ENCODE measurements around the gene KLC4. TPM values are rescaled to one million over a fixed set of nuclear protein-coding genes. Genes with fewer than 3 reads are reported as not detected.
A peak's percentile ranks its signal among the peaks of the same experiment; 100 is the strongest.

KLC4 gene
- total RNA-seq, 2 experiments from 2014 or later: 10.6 to 11.5 TPM

DNA sequence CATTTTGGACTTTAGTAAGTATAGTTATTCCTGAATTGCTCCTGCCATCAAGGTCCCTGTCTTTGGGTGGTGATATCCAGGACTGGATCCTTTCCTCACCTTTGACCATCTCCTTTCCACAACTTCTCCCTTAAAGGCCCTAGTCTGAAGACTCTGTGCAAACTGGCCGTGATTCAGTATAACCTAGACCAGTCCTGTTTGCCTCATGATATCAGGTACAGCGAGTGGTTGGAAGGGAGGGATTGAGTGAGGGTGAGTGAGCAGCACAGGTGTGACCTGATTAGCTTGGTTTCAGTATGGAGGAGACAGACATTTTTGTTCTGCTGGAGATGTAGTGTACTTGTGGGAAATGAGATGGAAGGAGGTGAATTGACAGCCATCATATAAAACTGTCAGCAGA lies 40.3 kb upstream of the KLC4 start:
- H3K9me3 Mint-ChIP-seq: no peaks in the 10 kb centered on the region
- no peak for DNase-seq
- ChIA-PET POLR2A (no interaction called here), CTCF (interaction anchor here (0.9 kb wide), 1 partner anchor 125 kb away, joined by 3 read pairs; no protein-coding TSS in a partner anchor)
- peaks cover 31% of the 10 kb centered on the region for H3K36me3 Mint-ChIP-seq (ENCODE audit: low read depth)
- H3K27me3 Mint-ChIP-seq: no peaks in the 10 kb centered on the region
- no peak for TF ChIP-seq CTCF (IDR thresholded peaks at IDR 0.05)
- no peak for ATAC-seq
- no peak overlapping the region for H3K27ac Mint-ChIP-seq
- H3K4me1 Mint-ChIP-seq (ENCODE audit: low read depth): peaks cover 42% of the 10 kb centered on the region
- no peak overlapping the region for H3K4me3 Mint-ChIP-seq
- intact Hi-C loops (cut with micrococcal nuclease): no loop called here

DNA sequence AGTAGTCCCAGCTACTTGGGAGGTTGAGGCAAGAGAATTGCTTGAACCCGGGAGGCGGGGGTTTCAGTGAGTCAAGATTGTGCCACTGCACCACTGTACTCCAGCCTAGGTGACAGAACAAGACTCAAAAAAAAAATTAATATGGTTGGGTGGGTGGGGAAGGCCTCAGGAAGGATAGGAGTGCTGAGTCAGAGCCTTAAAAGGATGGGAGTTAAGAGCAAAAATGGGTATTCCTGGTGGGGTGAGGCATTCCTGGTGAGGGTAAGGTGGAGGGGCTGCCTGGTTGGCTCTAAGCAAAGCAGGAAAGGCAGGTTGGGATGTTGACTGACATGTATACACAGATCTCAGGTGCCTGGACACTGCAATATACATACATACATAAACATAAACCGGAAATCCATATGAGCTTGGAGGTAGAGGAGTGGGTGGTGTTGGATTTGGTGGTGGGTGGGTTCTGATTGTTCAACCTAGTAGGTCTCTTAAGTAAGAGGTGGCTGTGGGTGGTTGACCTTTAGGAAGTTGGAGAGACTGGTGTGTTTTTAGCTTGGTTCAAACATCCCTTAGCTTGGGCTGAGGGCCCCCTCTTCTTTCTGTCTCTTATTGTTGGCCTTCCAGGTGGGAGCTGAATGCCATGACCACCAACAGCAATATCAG lies 39.3 kb upstream of the KLC4 start:
- peaks cover 42% of the 10 kb centered on the region for H3K4me1 Mint-ChIP-seq (ENCODE audit: low read depth)
- ATAC-seq: no peak
- H3K9me3 Mint-ChIP-seq: no peaks in the 10 kb centered on the region
- CTCF ChIA-PET: interaction anchor here (0.8 to 2.7 kb wide), 6 partner anchors 16 to 209 kb away, joined by 3 to 12 read pairs (median 4); partner anchors contain the start of gene DNPH1
- H3K4me3 Mint-ChIP-seq: peak overlapping the region; percentile 85
- peak overlapping the region; percentile 63 for H3K27ac Mint-ChIP-seq
- no peak for DNase-seq
- peaks cover 41% of the 10 kb centered on the region for H3K36me3 Mint-ChIP-seq (ENCODE audit: low read depth)
- POLR2A ChIA-PET: interaction anchor here (1.1 to 2.8 kb wide), 8 partner anchors 13 to 123 kb away, joined by 3 to 9 read pairs (median 6); partner anchors contain the start of genes CNPY3, CUL7 and PEX6
- intact Hi-C loops (cut with micrococcal nuclease): no loop called here
- no peak for TF ChIP-seq CTCF (IDR thresholded peaks at IDR 0.05)
- no peaks in the 10 kb centered on the region for H3K27me3 Mint-ChIP-seq

DNA sequence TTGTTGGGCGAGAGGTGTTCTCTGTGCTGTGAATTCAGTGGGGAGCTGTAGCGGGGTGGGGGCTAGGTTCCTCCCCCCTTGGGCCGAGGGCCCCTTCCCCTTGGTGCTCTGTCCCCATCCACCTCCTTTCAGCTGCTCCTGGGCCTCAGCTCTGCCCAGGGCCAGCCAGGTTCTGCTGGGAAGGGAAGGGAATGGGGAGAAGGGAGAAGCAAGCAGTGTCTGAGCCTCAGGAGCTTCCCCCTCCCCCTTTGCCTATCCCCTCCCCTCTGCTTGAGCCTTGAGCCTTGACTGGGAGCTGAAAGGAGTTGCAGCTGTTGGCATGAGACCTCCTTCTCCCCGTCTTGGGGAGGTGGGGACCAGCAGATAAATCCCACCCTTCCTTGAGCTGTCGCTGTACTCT lies 38.6 kb upstream of the KLC4 start:
- ATAC-seq (peak; percentile 6), DNase-seq (no peak)
- Mint-ChIP-seq H3K4me3 (peak overlapping the region; percentile 85), H3K36me3 (ENCODE audit: low read depth) (peaks cover 43% of the 10 kb centered on the region), H3K27me3 (no peaks in the 10 kb centered on the region), H3K4me1 (ENCODE audit: low read depth) (peaks cover 38% of the 10 kb centered on the region), H3K27ac (peak overlapping the region; percentile 83), H3K9me3 (no peaks in the 10 kb centered on the region)
- TF ChIP-seq CTCF (IDR thresholded peaks at IDR 0.05): no peak
- ChIA-PET POLR2A (interaction anchor here (0.6 to 2.8 kb wide), 10 partner anchors 8 to 122 kb away, joined by 3 to 9 read pairs (median 6); partner anchors contain the start of genes CNPY3, CUL7, PEX6 and PPP2R5D), CTCF (interaction anchor here (0.8 to 2.7 kb wide), 11 partner anchors 12 to 208 kb away, joined by 3 to 12 read pairs (median 4); partner anchors contain the start of genes CUL7 and DNPH1)
- intact Hi-C loops (cut with micrococcal nuclease): no loop called here

DNA sequence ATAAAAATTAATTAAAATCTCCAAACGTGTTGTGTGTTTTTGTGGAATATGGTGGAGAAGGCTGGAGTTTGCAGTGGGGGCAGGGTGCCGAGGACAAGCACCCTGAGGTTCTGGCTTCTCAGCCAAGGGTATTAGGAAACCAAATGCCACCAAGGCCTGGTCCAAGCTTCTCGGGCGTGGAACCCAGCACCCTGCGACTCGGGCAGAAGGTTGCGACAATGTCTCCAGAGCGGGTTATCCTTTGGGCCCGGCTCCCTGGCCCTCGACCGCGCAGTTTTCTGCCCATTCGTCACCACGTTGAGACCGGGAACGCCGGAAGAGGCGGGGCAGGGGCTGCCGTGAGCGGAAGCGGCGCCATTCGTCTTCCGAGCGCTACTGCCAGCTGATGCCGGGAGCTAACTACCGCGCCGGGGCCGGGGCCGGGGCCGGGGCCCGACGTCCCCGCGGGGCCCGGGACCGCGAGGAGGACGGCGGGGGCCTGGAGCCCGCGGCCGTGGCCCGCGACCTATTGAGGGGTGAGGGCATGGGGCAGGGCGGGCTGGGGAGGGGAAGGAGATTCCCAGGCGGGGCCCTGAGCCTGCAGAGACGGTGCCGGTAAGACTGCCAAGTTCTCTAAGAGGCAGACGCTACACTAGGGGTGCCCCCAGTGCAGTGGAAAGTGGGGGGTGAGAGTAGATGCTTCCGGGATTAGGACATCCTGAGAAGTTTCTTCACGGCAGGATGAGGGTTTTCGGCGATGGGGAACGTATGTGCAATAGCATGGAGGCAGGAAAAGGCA lies 38.0 kb upstream of the KLC4 start, which contains the start of gene RRP36:
TSS of gene RRP36 (plus strand) at position 354 of the 778 bp plus-strand sequence. CDS start at position 386, 32 bp downstream.
- ATAC-seq: peak; percentile 85
- peaks cover 32% of the 10 kb centered on the region for H3K4me1 Mint-ChIP-seq (ENCODE audit: low read depth)
- DNase-seq: peak; percentile 73
- intact Hi-C loops (cut with micrococcal nuclease): no loop called here
- peak within 1 kb of the TSS; percentile 85 for H3K27ac Mint-ChIP-seq
- H3K4me3 Mint-ChIP-seq: peak within 1 kb of the TSS; percentile 85
- CTCF ChIA-PET: interaction anchor here (0.8 to 2.7 kb wide), 12 partner anchors 13 to 208 kb away, joined by 3 to 12 read pairs (median 4); partner anchors contain the start of genes CUL7 and DNPH1
- peaks cover 44% of the 10 kb centered on the region for H3K36me3 Mint-ChIP-seq (ENCODE audit: low read depth)
- POLR2A ChIA-PET: interaction anchor here (0.6 to 2.8 kb wide), 8 partner anchors 9 to 122 kb away, joined by 3 to 9 read pairs (median 6); partner anchors contain the start of genes CNPY3, CUL7, PEX6 and PPP2R5D
- no peak for TF ChIP-seq CTCF (IDR thresholded peaks at IDR 0.05)
- H3K27me3 Mint-ChIP-seq: no peaks in the 10 kb centered on the region
- H3K9me3 Mint-ChIP-seq: no peaks in the 10 kb centered on the region

Data from activated CD8-positive, alpha-beta T cell treated with anti-CD3 and anti-CD28 coated beads for 36 hours (primary cell).